ENCODE results near the gene TREML1.

DNA sequence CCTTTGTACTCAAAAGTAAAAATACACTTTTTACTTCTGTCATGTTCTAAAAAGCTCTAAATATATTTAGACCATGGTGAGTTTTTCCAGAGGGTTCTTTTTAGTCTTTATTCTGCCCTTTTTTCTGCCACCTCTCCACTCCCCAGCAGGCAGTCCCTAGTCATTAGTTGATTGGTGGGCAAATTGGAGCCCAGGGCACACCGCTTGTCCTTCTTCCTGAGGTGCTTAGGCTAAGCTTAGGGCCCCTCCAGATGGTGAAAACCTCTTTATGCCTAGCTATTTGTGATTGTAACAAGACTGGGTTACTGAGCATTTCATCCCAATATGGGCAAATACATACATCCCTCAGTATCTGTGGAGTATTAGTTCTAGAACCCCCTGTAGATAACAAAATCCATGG is 6.2 kb downstream of the TREML1 start:
- TF ChIP-seq, protein P1, sequence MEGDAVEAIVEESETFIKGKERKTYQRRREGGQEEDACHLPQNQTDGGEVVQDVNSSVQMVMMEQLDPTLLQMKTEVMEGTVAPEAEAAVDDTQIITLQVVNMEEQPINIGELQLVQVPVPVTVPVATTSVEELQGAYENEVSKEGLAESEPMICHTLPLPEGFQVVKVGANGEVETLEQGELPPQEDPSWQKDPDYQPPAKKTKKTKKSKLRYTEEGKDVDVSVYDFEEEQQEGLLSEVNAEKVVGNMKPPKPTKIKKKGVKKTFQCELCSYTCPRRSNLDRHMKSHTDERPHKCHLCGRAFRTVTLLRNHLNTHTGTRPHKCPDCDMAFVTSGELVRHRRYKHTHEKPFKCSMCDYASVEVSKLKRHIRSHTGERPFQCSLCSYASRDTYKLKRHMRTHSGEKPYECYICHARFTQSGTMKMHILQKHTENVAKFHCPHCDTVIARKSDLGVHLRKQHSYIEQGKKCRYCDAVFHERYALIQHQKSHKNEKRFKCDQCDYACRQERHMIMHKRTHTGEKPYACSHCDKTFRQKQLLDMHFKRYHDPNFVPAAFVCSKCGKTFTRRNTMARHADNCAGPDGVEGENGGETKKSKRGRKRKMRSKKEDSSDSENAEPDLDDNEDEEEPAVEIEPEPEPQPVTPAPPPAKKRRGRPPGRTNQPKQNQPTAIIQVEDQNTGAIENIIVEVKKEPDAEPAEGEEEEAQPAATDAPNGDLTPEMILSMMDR (IDR thresholded peaks at IDR 0.05) = no peak
- no peak for TF ChIP-seq EZH2 (IDR thresholded peaks at IDR 0.05; ENCODE audit: borderline replicate concordance, insufficient read depth, low read depth, low read length, poor library complexity, severe bottlenecking)

All from B cell (primary cell).